K562 (cell line): ENCODE measurements around the gene IGIP. TPM values are rescaled to one million over a fixed set of nuclear protein-coding genes. Genes with fewer than 3 reads are reported as not detected.

Experiments used
- ADNP ChIP-seq: fragments of 200-800 bp; sonication (Bioruptor generic); IDR thresholded peaks from 2 replicates; pipeline ENCODE4 v1.6.1; 2016; ENCODE audit warnings: missing genetic modification characterization, missing compliant biosample characterization
- ARHGAP35 ChIP-seq: fragments of 450-650 bp; IDR thresholded peaks from 2 replicates; pipeline ENCODE4 v1.6.1; 2018; ENCODE audit not compliant: partially characterized antibody
- BHLHE40 ChIP-seq: IDR thresholded peaks from 2 replicates; pipeline ENCODE4 v1.6.1; 2011; ENCODE audit warnings: low read length, improper control_type of control experiment
- BMI1 ChIP-seq: fragments of 150-350 bp; IDR thresholded peaks from 2 replicates; pipeline ENCODE4 v1.6.1; 2014; ENCODE audit warnings: low read length
- CBX1 ChIP-seq: sonication (generic); IDR thresholded peaks from 2 replicates; pipeline ENCODE4 v1.6.1; 2016; ENCODE audit warnings: antibody characterized with exemption, low read depth, mild to moderate bottlenecking
- CHD2 ChIP-seq: IDR thresholded peaks from 2 replicates; pipeline ENCODE4 v1.6.1; 2011; ENCODE audit warnings: low read depth, low read length
- EZH2 ChIP-seq: IDR thresholded peaks from 2 replicates; pipeline ENCODE4 v1.6.1; 2012; ENCODE audit warnings: low read depth, mild to moderate bottlenecking, inconsistent platforms, low read length, borderline replicate concordance
- HDAC3 ChIP-seq: fragments of 450-650 bp; IDR thresholded peaks from 2 replicates; pipeline ENCODE4 v1.6.1; 2018; ENCODE audit warnings: borderline replicate concordance, mild to moderate bottlenecking, moderate library complexity; ENCODE audit not compliant: partially characterized antibody
- HDGF ChIP-seq: fragments of 450-650 bp; IDR thresholded peaks from 2 replicates; pipeline ENCODE4 v1.6.1; 2016
- JUN ChIP-seq, 2 experiments: sonication (generic) in 1 of 2; formaldehyde crosslinking in 1 of 2; IDR thresholded peaks; 2 replicates each; pipeline versions ENCODE4 v1.6.1 to v1.8.0; 2012 to 2022; ENCODE audit warnings: borderline replicate concordance in 2 of 2, mild to moderate bottlenecking in 2 of 2, improper control_type of control experiment in 1 of 2, low read depth in 1 of 2, low read length in 1 of 2, missing genetic modification reagents in 1 of 2
- MTF1 ChIP-seq: fragments of 250-450 bp; sonication (Bioruptor Pico); IDR thresholded peaks from 2 replicates; pipeline ENCODE4 v1.9.0; 2021; ENCODE audit warnings: moderate library complexity, mild to moderate bottlenecking, inconsistent platforms, borderline replicate concordance
- MYBL2 ChIP-seq, 2 experiments: fragments of 450-650 bp in 1 of 2; sonication (generic) in 1 of 2; formaldehyde crosslinking in 1 of 2; IDR thresholded peaks; 2 replicates each; pipeline versions ENCODE4 v1.6.1 to v1.8.1; 2017 to 2022; ENCODE audit warnings: borderline replicate concordance in 1 of 2, inconsistent platforms in 1 of 2, low read depth in 1 of 2, mild to moderate bottlenecking in 1 of 2, missing genetic modification reagents in 1 of 2, moderate library complexity in 1 of 2
- NR2C1 ChIP-seq, 2 experiments: fragments of 450-650 bp; IDR thresholded peaks; 2 replicates each; pipeline ENCODE4 v1.6.1; 2017; ENCODE audit warnings: mild to moderate bottlenecking in 2 of 2, antibody characterized with exemption in 1 of 2, inconsistent platforms in 1 of 2, missing compliant biosample characterization in 1 of 2, missing genetic modification characterization in 1 of 2
- XRCC5 ChIP-seq: fragments of 200-400 bp; formaldehyde crosslinking; IDR thresholded peaks from 2 replicates; pipeline ENCODE4 v1.6.1; 2017; ENCODE audit warnings: low read depth, mild to moderate bottlenecking, low read length
- ZFP1 ChIP-seq: fragments of 450-650 bp; formaldehyde crosslinking; IDR thresholded peaks from 2 replicates; pipeline ENCODE4 v1.4.0; 2020; ENCODE audit warnings: mild to moderate bottlenecking, mixed read lengths
- ZFP30 ChIP-seq: fragments of 250-450 bp; sonication (Bioruptor Pico); IDR thresholded peaks from 2 replicates; pipeline ENCODE4 v1.8.0; 2022; ENCODE audit warnings: moderate library complexity, mild to moderate bottlenecking, inconsistent platforms, borderline replicate concordance
- ZNF146 ChIP-seq: IDR thresholded peaks from one replicate; pipeline ENCODE4 v1.6.1; 2018; ENCODE audit warnings: missing compliant biosample characterization; ENCODE audit not compliant: unreplicated experiment
- ZNF184 ChIP-seq: sonication (generic); formaldehyde crosslinking; IDR thresholded peaks from 2 replicates; pipeline ENCODE4 v1.5.0; 2020; ENCODE audit warnings: missing genetic modification reagents
- ZNF41 ChIP-seq: fragments of 250-450 bp; sonication (Bioruptor Pico); conservative IDR thresholded peaks from 2 replicates; pipeline ENCODE4 v1.4.0; 2020; ENCODE audit warnings: mild to moderate bottlenecking
- polyA plus RNA-seq, 8 experiments: library from polyadenylated mRNA; depleted of rRNA in 4 of 8; stranded (reverse) in 5 of 8; unstranded in 3 of 8; fragments of >200 nt; fragmentation: Nextera tagmentation in 2 of 8; fragmentation: Illumina TruSeq in 1 of 8; extraction: Ambion mirVana in 2 of 8; extraction: Trizol in 1 of 8; gene quantifications; 2 replicates each; pipeline versions ENCODE4 v1.2.1 to v1.2.3, GENCODE V29; 2011 to 2014; ENCODE audit warnings: inconsistent platforms in 1 of 8, missing spikeins in 1 of 8
- total RNA-seq, 7 experiments: library from RNA; depleted of rRNA in 6 of 7; stranded (reverse); fragments of >200 nt in 6 of 7; fragmentation: Illumina TruSeq in 2 of 7; extraction: Trizol in 2 of 7; gene quantifications; 2 replicates each; pipeline versions ENCODE4 v1.2.1 to v1.2.3, GENCODE V29; 2011 to 2021; ENCODE audit warnings: low replicate concordance in 1 of 7
- TF ChIP-seq, protein P1 (sequence below): fragments of 250-450 bp; sonication (Bioruptor Pico); IDR thresholded peaks from 2 replicates; pipeline ENCODE4 v1.4.0; 2020
- TF ChIP-seq, protein P2 (sequence below): sonication (generic); formaldehyde crosslinking; IDR thresholded peaks from 2 replicates; pipeline ENCODE4 v1.8.0; 2022; ENCODE audit warnings: missing genetic modification reagents, mild to moderate bottlenecking, moderate library complexity, borderline replicate concordance
- TF ChIP-seq, protein P3 (sequence below): fragments of 200-800 bp; sonication (Bioruptor generic); IDR thresholded peaks from 2 replicates; pipeline ENCODE4 v1.6.1; 2017; ENCODE audit warnings: missing genetic modification characterization, missing compliant biosample characterization
- TF ChIP-seq, protein P4 (sequence below): IDR thresholded peaks from 2 replicates; pipeline ENCODE4 v1.6.1; 2016; ENCODE audit warnings: missing genetic modification characterization, missing compliant biosample characterization

Gene IGIP
- total and polyA plus RNA-seq, 9 of the 15 experiments (the other 6 are each of a cell fraction or from before 2014, with no cell fraction given) = 0.52 to 1.6 (median 1.2) TPM

DNA sequence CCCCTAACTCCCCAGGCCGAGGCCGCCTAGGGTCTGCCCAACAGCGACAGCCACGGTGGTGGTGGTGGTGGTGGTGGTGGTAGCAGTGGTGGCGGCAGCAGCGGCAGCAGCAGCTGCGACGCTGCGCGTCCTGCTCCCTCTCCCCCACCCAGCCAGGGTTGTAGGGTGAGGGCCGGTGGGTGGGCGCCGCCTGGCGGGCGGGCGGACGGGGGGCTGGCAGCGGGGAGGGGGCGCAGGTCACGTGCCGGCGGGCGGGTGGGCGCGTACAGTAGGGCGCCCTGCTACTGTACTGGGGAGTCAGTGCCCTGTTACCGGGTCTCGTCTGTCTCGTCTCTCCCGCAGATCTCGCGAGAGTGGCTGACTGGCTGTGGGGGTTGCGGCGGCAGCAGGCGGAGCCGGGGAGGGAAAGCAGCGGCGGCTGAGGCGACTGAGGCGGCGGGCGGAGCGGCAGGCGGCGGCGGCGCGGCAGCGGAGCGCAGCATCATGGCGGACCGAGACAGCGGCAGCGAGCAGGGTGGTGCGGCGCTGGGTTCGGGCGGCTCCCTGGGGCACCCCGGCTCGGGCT is 12.0 kb upstream of the IGIP start, which contains the start of gene PURA (continued):
- no peak for TF ChIP-seq XRCC5
- peak; percentile 99 for TF ChIP-seq CHD2
- TF ChIP-seq, protein P1, sequence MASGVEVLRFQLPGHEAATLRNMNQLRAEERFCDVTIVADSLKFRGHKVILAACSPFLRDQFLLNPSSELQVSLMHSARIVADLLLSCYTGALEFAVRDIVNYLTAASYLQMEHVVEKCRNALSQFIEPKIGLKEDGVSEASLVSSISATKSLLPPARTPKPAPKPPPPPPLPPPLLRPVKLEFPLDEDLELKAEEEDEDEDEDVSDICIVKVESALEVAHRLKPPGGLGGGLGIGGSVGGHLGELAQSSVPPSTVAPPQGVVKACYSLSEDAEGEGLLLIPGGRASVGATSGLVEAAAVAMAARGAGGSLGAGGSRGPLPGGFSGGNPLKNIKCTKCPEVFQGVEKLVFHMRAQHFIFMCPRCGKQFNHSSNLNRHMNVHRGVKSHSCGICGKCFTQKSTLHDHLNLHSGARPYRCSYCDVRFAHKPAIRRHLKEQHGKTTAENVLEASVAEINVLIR = no peak
- TF ChIP-seq HDGF = no peak
- 0 out of 2 replicates have a peak, but pooled peaks have one; percentile 39 for TF ChIP-seq CBX1
- no peak for TF ChIP-seq ZFP1 (CRISPR knock-in tag)
- TF ChIP-seq ADNP (tag) = no peak
- TF ChIP-seq ZNF41 (CRISPR knock-in tag) = no peak
- TF ChIP-seq BHLHE40 = peak; percentile 89
- TF ChIP-seq HDAC3 = no peak
- no peak for TF ChIP-seq NR2C1 (IDR thresholded peaks at IDR 0.05)
- TF ChIP-seq NR2C1 (tag; IDR thresholded peaks at IDR 0.05) = no peak
- TF ChIP-seq, protein P2, sequence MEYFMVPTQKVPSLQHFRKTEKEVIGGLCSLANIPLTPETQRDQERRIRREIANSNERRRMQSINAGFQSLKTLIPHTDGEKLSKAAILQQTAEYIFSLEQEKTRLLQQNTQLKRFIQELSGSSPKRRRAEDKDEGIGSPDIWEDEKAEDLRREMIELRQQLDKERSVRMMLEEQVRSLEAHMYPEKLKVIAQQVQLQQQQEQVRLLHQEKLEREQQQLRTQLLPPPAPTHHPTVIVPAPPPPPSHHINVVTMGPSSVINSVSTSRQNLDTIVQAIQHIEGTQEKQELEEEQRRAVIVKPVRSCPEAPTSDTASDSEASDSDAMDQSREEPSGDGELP (CRISPR knock-in tag) = peak; percentile 56
- TF ChIP-seq ZNF146 (CRISPR knock-in tag) = no peak
- no peak for TF ChIP-seq JUN (IDR thresholded peaks at IDR 0.05; ENCODE audit: borderline replicate concordance, low read depth, low read length)
- no peak for TF ChIP-seq JUN (CRISPR knock-in tag; IDR thresholded peaks at IDR 0.05; ENCODE audit: borderline replicate concordance)
- TF ChIP-seq, protein P3, sequence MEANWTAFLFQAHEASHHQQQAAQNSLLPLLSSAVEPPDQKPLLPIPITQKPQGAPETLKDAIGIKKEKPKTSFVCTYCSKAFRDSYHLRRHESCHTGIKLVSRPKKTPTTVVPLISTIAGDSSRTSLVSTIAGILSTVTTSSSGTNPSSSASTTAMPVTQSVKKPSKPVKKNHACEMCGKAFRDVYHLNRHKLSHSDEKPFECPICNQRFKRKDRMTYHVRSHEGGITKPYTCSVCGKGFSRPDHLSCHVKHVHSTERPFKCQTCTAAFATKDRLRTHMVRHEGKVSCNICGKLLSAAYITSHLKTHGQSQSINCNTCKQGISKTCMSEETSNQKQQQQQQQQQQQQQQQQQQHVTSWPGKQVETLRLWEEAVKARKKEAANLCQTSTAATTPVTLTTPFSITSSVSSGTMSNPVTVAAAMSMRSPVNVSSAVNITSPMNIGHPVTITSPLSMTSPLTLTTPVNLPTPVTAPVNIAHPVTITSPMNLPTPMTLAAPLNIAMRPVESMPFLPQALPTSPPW (CRISPR knock-in tag) = peak; percentile 81
- TF ChIP-seq, protein P4, sequence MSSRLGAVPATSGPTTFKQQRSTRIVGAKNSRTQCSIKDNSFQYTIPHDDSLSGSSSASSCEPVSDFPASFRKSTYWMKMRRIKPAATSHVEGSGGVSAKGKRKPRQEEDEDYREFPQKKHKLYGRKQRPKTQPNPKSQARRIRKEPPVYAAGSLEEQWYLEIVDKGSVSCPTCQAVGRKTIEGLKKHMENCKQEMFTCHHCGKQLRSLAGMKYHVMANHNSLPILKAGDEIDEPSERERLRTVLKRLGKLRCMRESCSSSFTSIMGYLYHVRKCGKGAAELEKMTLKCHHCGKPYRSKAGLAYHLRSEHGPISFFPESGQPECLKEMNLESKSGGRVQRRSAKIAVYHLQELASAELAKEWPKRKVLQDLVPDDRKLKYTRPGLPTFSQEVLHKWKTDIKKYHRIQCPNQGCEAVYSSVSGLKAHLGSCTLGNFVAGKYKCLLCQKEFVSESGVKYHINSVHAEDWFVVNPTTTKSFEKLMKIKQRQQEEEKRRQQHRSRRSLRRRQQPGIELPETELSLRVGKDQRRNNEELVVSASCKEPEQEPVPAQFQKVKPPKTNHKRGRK (tag) = no peak
- no peak for TF ChIP-seq BMI1
- no peak for TF ChIP-seq ZFP30
- TF ChIP-seq ZNF184 = no peak
- TF ChIP-seq ARHGAP35 = peak; percentile 90
- no peak for TF ChIP-seq EZH2
- no peak for TF ChIP-seq MTF1 (CRISPR knock-in tag)
- no peak for TF ChIP-seq MYBL2 (IDR thresholded peaks at IDR 0.05; ENCODE audit: low read depth)
- TF ChIP-seq MYBL2 (CRISPR knock-in tag; IDR thresholded peaks at IDR 0.05; ENCODE audit: borderline replicate concordance) = no peak
